RWPE2 (cell line): ENCODE results near the gene CHMP2A.

ENCODE experiments used
- ATAC-seq: fragments of 200-7000 bp; cut with Tn5 transposase; 3 replicates; pipeline ENCODE4 v1.9.1; 2021; ENCODE audit warnings: low read depth
- DNase-seq: peaks from one replicate; pipeline ENCODE4 v3.0.0-alpha.2; 2020; ENCODE audit warnings: low spot score
- H3K27ac ChIP-seq: fragments of 450-650 bp; 2 replicates; pipeline ENCODE4 v1.5.1; 2017; ENCODE audit warnings: mild to moderate bottlenecking; ENCODE audit not compliant: poor library complexity, severe bottlenecking
- H3K27me3 ChIP-seq: fragments of 250-450 bp; sonication (Bioruptor Pico); 2 replicates; pipeline ENCODE4 v1.5.1; 2021; ENCODE audit warnings: mild to moderate bottlenecking, moderate library complexity; ENCODE audit not compliant: insufficient read depth, poor library complexity, severe bottlenecking
- H3K36me3 ChIP-seq: fragments of 250-450 bp; sonication (Bioruptor Pico); 2 replicates; pipeline ENCODE4 v1.5.1; 2020; ENCODE audit warnings: low read depth, mild to moderate bottlenecking, moderate library complexity
- H3K4me1 ChIP-seq: fragments of 250-450 bp; sonication (Bioruptor Pico); 2 replicates; pipeline ENCODE4 v1.5.1; 2021; ENCODE audit warnings: mild to moderate bottlenecking, moderate library complexity; ENCODE audit not compliant: insufficient read depth, poor library complexity, severe bottlenecking
- H3K4me3 ChIP-seq: fragments of 250-450 bp; sonication (Bioruptor Pico); 2 replicates; pipeline ENCODE4 v1.5.1; 2021; ENCODE audit warnings: mild to moderate bottlenecking, moderate library complexity; ENCODE audit not compliant: severe bottlenecking
- H3K9me3 ChIP-seq: fragments of 250-450 bp; sonication (Bioruptor Pico); 2 replicates; pipeline ENCODE4 v1.5.1; 2021; ENCODE audit warnings: mild to moderate bottlenecking, moderate library complexity; ENCODE audit not compliant: severe bottlenecking
- TF ChIP-seq, protein P1 (sequence below): fragments of 450-650 bp; IDR thresholded peaks from one replicate; pipeline ENCODE4 v1.5.1; 2017; ENCODE audit warnings: mild to moderate bottlenecking, moderate library complexity; ENCODE audit not compliant: poor library complexity, severe bottlenecking

The CHMP2A gene

DNA sequence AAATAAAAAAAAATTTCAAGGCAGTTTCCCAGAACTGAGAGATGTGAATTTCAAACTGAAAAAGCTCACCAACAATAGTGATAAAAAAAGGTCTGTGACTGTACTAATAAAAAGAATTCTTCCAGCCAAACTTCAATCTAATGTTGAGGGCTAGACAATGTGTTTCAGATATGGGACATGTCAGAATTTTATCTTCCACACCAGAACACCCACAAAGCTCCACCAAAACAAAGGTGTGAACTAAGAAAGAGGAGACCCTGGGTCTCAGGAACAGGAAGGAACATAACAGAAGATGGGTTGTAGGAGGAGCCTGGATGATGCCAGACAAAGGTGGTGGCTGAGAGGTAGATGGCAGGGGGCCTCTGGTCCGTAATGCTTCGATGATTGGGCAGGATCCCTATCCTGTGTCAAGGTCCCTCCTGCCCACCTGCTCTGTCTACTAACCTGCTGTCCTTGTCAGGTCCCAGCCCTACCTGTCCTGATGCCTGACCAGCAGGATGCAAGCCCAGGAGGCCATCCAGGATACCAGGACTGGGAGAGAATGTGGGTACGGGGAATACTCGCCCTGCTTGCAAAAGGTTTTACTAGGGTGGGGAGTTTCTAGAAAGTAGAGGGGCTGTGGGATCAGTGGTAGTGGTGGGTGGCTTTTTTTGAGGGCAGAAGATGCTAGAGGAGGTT lies 13.7 kb upstream of the CHMP2A start:
- DNase-seq = no peak
- no peak overlapping the region for H3K27ac ChIP-seq

DNA sequence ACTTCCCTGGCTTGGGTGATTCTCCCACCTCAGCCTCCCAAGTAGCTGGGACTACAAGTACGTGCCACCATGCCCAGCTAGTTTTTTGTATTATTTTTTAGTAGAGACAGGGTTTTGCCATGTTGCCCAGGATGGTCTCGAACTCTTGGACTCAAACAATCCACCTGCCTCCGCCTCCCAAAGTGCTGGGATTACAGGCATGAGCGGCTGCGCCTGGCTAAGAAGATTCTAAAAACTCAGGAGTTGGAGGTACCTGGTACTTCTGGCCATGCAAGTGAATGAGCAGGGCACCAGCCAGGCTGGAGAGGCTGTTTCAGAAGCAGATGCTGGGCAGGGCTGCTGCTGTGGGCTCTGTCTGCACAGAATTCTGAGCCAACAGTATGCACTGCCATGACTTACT lies 12.1 kb upstream of the CHMP2A start:
- Histone ChIP-seq H3K36me3 (no peaks in the 10 kb centered on the region), H3K4me3 (no peak overlapping the region), H3K27ac (no peak overlapping the region), H3K9me3 (no peaks in the 10 kb centered on the region), H3K27me3 (no peaks in the 10 kb centered on the region), H3K4me1 (no peaks in the 10 kb centered on the region)
- ATAC-seq (no peak), DNase-seq (no peak)
- TF ChIP-seq, protein P1, sequence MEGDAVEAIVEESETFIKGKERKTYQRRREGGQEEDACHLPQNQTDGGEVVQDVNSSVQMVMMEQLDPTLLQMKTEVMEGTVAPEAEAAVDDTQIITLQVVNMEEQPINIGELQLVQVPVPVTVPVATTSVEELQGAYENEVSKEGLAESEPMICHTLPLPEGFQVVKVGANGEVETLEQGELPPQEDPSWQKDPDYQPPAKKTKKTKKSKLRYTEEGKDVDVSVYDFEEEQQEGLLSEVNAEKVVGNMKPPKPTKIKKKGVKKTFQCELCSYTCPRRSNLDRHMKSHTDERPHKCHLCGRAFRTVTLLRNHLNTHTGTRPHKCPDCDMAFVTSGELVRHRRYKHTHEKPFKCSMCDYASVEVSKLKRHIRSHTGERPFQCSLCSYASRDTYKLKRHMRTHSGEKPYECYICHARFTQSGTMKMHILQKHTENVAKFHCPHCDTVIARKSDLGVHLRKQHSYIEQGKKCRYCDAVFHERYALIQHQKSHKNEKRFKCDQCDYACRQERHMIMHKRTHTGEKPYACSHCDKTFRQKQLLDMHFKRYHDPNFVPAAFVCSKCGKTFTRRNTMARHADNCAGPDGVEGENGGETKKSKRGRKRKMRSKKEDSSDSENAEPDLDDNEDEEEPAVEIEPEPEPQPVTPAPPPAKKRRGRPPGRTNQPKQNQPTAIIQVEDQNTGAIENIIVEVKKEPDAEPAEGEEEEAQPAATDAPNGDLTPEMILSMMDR = no peak

More for the DNA sequence above, 13.7 kb upstream of the CHMP2A start:
- Histone ChIP-seq H3K4me1 (no peaks in the 10 kb centered on the region), H3K9me3 (no peaks in the 10 kb centered on the region), H3K36me3 (no peaks in the 10 kb centered on the region), H3K27me3 (no peaks in the 10 kb centered on the region), H3K4me3 (no peak overlapping the region)
- TF ChIP-seq, protein P1 = no peak
- ATAC-seq = no peak

DNA sequence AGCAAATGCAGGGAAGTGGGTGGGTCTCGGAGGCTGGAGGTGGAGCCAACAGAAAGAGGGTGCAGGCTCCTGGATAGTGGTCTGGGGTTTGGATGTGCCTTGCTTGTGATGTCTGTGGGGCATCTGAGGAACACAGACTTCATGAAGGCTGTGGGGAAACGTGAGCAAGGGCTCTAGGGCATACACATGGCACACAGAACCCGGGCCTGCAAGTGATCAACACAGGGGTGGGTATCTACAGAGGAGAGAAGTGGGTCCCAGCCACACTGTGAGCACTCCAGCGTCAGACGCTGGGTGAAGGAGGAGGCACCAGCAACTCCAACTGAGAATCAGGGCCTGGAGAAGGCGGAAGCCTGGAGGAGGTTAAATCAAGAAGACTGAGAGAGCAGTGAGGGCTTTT lies 8.9 kb upstream of the CHMP2A start:
- Histone ChIP-seq H3K36me3 (no peaks in the 10 kb centered on the region), H3K9me3 (no peaks in the 10 kb centered on the region), H3K27ac (no peak overlapping the region), H3K27me3 (no peaks in the 10 kb centered on the region), H3K4me3 (no peak overlapping the region), H3K4me1 (no peaks in the 10 kb centered on the region)
- DNase-seq = no peak
- TF ChIP-seq, protein P1 = no peak
- no peak for ATAC-seq

DNA sequence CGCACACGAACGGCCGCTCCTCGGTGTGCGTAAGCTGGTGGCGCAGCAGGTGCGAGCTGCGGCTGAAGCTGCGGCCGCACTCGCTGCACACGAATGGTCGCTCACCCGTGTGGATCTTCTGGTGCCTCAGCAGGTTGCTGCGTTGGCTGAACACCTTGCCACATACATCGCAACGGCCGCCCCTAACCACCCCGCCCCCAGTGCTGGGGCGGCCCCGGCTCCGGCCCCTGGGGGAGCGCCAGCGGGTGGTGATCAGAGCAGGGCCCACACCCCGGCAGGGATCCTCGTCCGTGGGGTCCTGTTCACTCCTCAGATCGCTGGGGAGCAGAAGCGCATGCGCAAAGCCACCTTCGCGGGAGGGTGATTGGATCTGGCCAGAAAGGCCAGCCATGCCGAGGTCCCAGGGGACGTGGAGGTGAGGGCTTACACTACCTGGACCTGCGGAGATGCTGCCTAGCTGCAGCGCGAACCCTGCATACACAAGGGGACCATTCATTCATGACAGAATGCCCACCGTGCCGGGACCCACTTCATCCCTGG lies 8.2 kb upstream of the CHMP2A start:
- ATAC-seq (no peak), DNase-seq (peak; percentile 54)
- no peaks in the 10 kb centered on the region for H3K27me3 ChIP-seq
- H3K4me1 ChIP-seq = no peaks in the 10 kb centered on the region
- H3K4me3 ChIP-seq = peak overlapping the region; percentile 29
- TF ChIP-seq, protein P1 = no peak
- no peaks in the 10 kb centered on the region for H3K36me3 ChIP-seq
- H3K9me3 ChIP-seq = no peaks in the 10 kb centered on the region
- H3K27ac ChIP-seq = no peak overlapping the region
